GM10248 (cell line): ENCODE measurements around the gene EFCAB11.

ENCODE experiments used
- CTCF ChIA-PET: fragments of 300-600 bp; sonication (Branson Sonifier 250); formaldehyde crosslinking; extraction: SDS; loops from one replicate; lab custom pipeline; 2021; ENCODE audit warnings: antibody characterized with exemption; lab: Yijun Ruan, JAX
- POLR2A ChIA-PET: fragments of 350-650 bp; sonication (Branson Sonifier 250); formaldehyde crosslinking; extraction: SDS; loops from one replicate; lab custom pipeline; 2020; ENCODE audit warnings: antibody characterized with exemption; lab: Yijun Ruan, JAX
- DNase-seq: peaks from one replicate; pipeline ENCODE4 v3.0.0; 2012; ENCODE audit errors: extremely low spot score
- CTCF ChIP-seq: IDR thresholded peaks from 2 replicates; pipeline ENCODE4 v1.5.1; 2012; ENCODE audit warnings: mild to moderate bottlenecking, low read depth; ENCODE audit errors: extremely low read depth, missing control alignments, control extremely low read depth

Gene EFCAB11

GRCh38 chr14:89990623-89991275, 36.2 kb upstream of the EFCAB11 start:
- CTCF ChIA-PET = interaction anchor here (2.4 to 2.5 kb wide), 2 partner anchors 9 to 19 kb away, joined by 8 to 16 read pairs; no protein-coding TSS in a partner anchor
- POLR2A ChIA-PET = no interaction called here
- no peak for TF ChIP-seq CTCF
- no peak for DNase-seq

- no peak for DNase-seq
- CTCF ChIA-PET = interaction anchor here (1.2 to 6.2 kb wide), 2 partner anchors 9 to 17 kb away, joined by 3 to 69 read pairs; no protein-coding TSS in a partner anchor
- TF ChIP-seq CTCF = no peak
- POLR2A ChIA-PET = no interaction called here
These were observed 35.7 kb upstream of the EFCAB11 start for GRCh38 chr14:89990218-89990617.

GRCh38 chr14:89988787-89989186, 34.3 kb upstream of the EFCAB11 start:
- DNase-seq = no peak
- no peak for TF ChIP-seq CTCF
- POLR2A ChIA-PET = no interaction called here
- CTCF ChIA-PET = interaction anchor here (1.4 to 6.2 kb wide), 3 partner anchors 15 to 27 kb away, joined by 3 to 69 read pairs (median 4); no protein-coding TSS in a partner anchor

GRCh38 chr14:89987161-89987475, 32.6 kb upstream of the EFCAB11 start:
- CTCF ChIA-PET = interaction anchor here (0.8 to 6.2 kb wide), 4 partner anchors 14 to 55 kb away, joined by 3 to 69 read pairs (median 4); no protein-coding TSS in a partner anchor
- no peak for DNase-seq
- POLR2A ChIA-PET = no interaction called here
- TF ChIP-seq CTCF = no peak

- CTCF ChIA-PET = interaction anchor here (0.8 to 6.2 kb wide), 4 partner anchors 14 to 54 kb away, joined by 3 to 69 read pairs (median 4); no protein-coding TSS in a partner anchor
- no peak for DNase-seq
- TF ChIP-seq CTCF = no peak
- POLR2A ChIA-PET = no interaction called here
These were observed 32.1 kb upstream of the EFCAB11 start for GRCh38 chr14:89986462-89987160.

- no peak for TF ChIP-seq CTCF
- no peak for DNase-seq
- ChIA-PET CTCF (interaction anchor here (1.6 to 3.4 kb wide), 3 partner anchors 8 to 24 kb away, joined by 3 to 45 read pairs (median 16); no protein-coding TSS in a partner anchor), POLR2A (no interaction called here)
These were observed 28.8 kb upstream of the EFCAB11 start for GRCh38 chr14:89983375-89983774.
